SIG-M5 treated with dmso at 0.1 percent for 504 hours (cell line): ENCODE results near the gene ARHGEF25.
A peak's percentile ranks its signal among the peaks of the same experiment; 100 is the strongest.
"Not testable (repeated sequence)": the region's sequence is repeated elsewhere in the genome, so short reads cannot be mapped to it uniquely, and the experiment has no call there.

ENCODE experiments used
- DNase-seq: peaks from one replicate; lab custom pipeline; 2025; ENCODE audit not compliant: unreplicated experiment; lab: John Stamatoyannopoulos, UW

Gene ARHGEF25

DNA sequence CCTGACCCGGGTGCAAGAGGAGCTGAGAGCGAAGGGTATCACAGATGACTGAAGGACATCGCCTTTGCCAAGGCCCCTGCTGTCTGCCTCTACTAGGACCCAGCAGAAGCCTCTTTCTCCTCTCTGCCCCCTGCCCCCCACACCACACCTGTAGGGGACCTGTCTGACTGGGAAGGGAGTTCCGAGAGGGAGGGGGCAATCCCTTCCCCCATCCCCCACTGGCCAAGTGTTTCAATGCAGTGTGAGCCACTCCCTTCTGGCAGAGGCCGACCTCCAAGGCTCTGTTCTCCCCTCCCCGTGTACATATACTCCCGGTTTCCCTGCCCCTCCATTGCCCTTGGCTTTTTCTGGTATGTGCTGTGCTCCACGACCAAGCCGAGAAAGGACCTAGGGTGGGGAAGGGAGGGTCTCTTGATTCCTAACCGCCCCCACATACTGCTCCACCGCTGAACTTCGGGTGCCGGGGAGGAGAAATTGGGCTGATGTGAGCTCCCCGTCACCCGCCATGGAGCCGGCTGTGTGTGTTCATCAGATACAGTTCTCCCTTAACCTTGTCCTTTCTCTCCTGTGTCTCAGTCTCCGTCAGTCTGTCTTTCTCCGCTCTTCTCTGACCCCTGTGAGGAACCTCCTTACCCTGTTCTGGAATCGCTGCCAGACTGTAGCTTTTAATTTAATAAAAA, 2.0 kb upstream of the ARHGEF25 start:
- no peak for DNase-seq

DNA sequence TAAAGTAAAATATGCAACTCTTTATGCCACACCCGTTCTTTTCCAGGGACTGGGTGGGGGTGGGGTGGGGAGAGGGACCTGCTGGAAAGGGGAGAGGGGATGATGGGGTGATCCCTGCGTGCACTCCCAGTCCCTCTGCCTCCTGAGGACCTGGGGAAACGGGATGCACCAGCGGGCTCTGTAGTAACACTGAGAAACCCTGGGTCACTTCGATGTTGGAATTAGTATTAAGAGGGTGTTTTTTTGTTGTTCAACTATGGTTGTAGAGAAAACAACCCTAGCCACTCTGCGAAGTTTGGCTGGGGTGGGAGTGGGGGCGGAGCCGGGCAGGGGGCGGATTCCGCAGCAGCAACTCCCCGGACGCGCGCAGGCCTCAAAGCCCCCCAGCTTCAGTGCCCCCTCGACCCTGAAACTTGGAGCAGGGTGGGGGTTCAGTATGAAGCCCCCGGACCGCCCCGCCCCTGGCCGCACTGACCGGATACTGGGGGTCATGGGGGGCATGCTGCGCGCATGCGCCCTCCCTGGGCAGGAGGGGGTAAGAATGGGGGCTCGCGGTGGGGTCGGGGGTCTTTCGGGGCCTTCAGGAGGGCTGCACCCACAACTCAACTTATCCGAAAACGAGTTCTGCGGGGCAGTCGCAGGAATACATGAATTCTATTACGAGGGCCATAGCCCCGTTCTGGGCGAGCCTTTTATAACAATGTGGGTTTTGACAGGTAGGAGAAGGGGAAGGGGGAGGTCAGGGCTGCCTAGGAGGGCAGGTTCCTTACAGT, 1.3 kb upstream of the ARHGEF25 start:
- DNase-seq, result no peak

DNA sequence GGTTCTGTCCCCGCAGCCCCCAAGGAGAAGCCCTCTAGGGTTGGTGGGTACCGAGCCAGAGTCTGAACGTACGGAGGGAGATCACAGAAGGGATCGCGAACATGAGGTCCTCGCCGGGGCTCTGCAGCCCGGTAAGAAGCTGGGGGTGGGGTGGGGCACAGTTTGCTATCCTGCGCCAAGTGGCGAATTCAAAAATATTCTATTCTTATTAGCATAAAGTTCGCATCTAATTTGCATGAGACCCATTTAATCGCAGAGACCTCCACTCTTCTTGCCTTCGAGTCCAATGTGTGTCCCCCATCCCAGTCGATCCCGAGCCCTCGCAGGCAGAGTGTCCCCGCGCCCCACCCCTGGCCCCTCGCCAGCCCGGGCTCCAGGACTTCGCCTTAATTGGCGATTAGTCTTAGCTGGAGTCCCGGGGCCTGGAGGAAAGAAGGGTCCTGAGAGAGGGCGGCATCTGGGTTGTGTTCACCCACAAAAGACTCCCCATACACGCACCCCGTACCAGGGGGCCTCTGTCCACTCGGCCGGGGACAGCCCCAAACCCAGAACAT, 604 bp upstream of the ARHGEF25 start:
- no peak for DNase-seq

DNA sequence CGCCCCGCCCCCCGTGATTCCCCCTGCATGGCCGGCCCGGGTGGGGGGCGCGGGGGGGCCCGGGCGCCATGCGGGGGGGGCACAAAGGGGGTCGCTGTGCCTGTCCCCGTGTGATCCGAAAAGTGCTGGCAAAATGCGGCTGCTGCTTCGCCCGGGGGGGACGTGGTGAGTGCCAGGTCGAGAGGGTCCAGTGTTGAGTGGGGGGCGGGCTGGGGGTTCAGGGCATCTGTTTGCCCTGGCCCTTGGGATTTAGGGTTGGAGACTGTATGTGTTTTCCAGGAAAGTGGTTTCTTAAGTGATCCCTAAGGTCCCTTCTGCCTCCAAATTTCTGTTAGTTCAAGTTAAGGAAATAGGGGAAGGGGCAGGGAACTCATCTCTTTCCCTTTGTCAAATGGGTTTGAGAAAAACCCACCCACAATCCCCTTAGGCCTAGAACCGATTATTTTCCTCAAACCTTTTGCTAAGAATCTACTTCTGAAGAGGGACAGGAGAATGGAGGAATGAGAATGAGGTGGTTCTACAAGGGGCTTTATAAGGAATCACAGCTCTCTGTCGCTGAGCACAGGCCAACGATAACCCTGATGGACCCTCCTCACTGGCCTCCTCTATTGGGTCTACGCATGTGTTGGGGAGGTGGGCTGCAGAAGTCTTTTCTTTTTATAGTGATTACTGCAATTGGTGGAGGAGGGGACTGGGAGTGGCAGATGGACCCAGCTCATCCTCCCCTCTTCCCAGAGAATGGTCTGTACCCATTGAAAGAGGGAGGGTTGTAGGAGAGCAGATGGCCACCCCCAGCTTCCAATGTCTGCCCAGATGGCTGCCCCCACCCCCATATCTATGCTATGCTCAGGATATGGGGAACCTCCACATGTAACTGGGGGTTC, 834 bp downstream of the ARHGEF25 start:
- no peak for DNase-seq

DNA sequence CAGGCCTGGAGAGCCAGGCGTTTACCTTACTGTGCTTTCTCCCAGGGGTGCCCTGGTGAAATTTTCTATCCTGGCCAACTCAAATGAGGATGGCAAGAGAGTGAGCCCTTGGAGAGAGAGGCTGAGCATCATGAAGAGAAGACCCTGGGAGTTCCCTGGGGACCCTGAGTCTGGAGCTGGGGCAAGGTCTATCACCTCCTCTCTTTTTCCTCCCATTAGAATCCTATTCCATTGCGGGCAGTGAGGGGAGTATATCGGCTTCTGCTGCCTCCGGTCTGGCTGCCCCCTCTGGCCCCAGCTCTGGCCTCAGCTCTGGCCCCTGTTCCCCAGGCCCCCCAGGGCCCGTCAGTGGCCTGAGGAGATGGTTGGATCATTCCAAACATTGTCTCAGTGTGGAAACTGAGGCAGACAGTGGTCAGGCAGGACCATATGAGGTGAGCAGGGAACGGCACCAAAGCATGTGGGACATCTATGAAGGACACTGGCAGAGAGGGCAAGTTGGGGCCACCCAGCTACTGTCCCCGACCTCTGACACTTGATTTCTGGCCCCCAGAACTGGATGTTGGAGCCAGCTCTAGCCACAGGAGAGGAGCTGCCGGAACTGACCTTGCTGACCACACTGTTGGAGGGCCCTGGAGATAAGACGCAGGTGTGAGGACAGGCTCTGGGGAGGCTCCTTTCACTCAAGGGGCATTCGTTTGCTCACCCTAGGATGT, 1.6 kb downstream of the ARHGEF25 start:
- no peak for DNase-seq

DNA sequence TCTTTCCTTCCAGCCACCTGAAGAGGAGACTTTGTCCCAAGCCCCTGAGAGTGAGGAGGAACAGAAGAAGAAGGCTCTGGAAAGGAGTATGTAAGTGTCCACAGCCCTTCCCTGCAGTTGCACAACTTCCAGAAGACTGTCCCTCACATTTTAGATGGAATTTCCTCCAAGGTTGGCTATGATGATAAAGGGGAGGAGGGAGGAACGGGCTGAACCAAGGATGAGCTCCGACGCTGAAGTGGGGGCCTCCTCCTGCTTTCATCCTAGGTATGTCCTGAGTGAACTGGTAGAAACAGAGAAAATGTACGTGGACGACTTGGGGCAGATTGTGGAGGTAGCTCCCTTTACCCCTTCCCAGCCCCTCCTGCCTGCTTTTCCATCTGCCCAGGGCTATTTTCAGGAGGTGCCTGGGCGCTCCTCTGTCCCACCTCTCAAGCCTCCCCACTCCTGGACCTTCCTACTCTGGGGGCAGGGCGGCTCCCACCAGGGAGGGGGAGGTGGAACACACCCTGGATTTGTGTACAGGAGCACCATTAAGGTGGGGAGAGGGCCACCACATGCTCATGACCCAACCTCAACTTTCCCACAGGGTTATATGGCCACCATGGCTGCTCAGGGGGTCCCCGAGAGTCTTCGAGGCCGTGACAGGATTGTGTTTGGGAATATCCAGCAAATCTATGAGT, 2.3 kb downstream of the ARHGEF25 start:
- no peak for DNase-seq

DNA sequence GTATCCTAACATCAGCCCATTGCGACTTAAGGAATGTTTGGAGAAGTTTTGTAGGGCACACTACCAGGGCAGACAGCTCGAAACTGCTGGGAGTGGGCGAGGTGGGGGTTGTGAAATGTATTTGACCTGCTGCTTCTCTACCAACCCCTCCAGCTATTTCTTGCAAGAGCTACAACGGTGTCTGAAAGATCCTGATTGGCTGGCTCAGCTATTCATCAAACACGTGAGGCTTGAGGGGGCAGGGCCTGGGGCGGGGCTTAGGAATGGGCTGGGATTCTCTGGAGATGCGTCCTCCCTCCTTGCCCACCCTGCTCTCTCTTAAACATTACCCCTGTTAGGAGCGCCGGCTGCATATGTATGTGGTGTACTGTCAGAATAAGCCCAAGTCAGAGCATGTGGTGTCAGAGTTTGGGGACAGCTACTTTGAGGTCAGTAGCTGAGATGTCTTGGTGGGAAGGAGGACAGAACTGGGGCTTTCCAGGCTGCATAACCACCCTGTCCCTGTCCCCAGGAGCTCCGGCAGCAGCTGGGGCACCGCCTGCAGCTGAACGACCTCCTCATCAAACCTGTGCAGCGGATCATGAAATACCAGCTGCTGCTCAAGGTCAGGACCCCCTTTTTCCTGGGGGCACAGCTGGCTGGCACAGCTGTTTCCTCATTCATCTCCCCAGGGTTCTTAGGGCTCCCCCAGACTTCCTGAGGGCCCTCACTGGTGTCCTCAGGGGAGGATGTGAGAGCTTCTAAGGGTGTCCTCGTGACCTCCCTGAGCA, 3.1 kb downstream of the ARHGEF25 start:
- peak; percentile 51 for DNase-seq

DNA sequence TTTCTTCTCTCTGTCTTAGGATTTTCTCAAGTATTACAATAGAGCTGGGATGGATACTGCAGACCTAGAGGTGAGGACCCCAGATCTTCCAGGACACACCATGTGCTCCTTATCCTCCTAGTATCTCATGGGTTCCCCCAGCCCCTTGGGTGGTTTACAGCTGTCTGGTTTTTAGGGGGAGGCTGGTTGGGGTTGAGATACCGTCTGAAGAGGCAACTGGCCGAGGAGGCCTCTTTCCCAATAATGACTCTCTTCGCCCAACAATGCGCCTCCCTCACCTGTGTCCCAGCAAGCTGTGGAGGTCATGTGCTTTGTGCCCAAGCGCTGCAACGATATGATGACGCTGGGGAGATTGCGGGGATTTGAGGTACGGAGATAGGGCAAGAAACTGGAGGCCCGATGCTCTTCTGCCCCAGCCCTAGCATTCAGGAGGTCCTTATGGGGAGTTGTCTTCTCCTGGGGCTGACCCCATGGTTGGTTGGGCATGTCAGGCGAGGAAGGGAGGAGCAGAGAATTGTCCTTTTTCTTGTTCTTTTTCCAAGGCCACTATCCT, 3.8 kb downstream of the ARHGEF25 start:
- DNase-seq, result no peak

DNA sequence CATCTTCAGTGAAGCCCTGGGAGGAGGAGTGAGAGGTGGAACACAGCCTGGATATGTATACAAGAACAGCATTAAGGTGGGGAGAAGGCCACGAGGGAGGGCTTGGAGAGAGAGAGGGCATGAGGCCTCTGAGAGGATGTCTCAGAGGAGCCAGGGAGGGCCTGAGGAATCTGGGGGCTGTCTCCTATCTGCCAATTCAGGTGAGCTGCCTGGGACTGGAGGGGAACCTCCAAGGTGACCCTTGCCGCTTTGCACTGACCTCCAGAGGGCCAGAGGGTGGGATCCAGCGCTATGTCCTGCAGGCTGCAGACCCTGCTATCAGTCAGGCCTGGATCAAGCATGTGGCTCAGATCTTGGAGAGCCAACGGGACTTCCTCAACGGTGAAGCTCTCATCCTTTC, 4.4 kb downstream of the ARHGEF25 start:
- DNase-seq, result no peak

DNA sequence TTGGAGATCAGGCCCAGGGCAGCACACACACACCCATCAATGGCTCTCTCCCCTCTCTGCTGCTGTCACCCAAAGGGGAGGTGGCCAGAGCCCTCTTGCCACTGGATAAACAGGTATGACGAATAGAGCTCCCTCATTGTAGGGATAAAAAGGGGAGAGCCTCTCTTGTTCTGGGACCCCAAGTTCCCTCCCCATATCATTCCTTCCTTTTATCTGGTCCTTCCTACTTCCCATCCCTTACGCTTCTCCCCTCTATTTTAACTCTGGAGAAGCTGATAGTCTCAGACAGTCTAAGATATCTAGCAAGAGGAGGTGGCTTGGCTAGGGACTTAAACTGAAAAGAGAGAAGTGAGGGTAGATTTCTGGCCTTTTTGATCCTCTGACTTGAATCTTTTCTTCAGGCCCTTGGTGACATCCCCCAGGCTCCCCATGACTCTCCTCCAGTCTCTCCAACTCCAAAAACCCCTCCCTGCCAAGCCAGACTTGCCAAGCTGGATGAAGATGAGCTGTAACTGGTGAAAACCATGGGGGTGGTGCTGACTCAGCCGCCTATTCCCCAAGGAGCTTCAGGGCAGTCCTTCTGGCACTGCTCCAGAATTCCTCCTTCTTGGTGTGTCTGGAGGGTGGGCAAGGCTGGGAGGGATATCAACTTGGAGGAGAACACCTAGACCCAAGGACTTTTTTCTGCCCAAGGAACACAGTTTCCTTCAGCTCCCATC, 5.3 kb downstream of the ARHGEF25 start:
- DNase-seq, result no peak

DNA sequence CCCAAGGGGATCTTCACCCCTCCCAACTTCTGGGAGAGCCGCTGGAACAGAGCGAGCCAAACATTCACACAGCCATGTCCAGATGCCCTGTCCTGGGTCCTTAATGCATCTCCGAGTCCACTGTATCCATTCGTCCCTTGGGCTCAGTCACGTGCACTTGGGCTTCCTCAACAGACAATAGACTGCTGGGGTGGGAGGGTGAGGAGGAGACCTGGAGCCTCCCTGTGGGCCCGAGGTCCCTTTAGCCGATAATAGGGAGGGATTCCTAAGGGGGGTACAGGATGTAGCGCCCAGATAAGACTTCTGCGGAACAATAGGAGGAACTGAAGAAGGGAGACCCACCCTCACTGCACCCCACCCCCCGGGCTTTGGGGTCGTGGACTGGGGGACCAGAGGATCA, 6.7 kb downstream of the ARHGEF25 start:
- no peak for DNase-seq

DNA sequence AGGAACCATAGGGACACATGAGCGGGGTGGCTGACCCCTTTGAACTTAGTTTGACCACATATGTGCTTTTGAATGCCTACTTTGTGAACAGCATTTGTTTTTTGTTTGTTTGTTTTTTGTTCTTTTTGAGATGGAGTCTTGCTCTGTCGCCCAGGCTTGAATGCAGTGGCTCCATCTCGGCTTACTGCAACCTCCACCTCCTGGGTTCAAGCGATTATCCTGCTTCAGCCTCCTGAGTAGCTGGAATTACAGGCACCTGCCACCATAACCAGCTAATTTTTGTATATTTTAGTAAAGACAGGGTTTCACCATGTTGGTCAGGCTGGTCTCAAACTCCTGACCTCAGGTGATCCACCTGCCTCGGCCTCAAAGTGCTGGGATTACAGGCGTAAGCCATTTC, 7.2 kb downstream of the ARHGEF25 start:
- DNase-seq, result not testable (repeated sequence)

DNA sequence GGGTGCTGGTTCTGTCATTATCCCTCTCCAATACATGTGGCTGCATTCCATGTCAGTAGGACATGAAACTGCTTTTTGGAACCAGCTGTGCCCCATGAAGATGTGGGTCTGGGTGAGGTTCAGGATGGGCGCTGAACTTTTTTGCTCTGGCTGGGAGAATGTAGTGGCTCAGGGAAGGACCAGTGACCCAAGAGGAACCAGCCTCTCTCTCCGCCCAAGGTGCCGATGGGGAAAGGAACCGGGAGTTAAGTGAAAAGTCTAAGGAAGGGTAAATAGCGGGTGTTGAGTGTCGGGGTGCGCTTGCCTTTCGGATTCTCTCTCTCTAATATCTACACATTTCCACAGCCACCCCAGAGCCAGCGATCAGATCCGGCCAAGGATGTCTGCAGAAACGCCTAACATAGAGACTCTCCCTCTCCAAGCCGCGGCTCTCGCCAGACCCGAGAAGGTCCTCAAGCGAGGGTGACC, 7.8 kb downstream of the ARHGEF25 start:
- no peak for DNase-seq

DNA sequence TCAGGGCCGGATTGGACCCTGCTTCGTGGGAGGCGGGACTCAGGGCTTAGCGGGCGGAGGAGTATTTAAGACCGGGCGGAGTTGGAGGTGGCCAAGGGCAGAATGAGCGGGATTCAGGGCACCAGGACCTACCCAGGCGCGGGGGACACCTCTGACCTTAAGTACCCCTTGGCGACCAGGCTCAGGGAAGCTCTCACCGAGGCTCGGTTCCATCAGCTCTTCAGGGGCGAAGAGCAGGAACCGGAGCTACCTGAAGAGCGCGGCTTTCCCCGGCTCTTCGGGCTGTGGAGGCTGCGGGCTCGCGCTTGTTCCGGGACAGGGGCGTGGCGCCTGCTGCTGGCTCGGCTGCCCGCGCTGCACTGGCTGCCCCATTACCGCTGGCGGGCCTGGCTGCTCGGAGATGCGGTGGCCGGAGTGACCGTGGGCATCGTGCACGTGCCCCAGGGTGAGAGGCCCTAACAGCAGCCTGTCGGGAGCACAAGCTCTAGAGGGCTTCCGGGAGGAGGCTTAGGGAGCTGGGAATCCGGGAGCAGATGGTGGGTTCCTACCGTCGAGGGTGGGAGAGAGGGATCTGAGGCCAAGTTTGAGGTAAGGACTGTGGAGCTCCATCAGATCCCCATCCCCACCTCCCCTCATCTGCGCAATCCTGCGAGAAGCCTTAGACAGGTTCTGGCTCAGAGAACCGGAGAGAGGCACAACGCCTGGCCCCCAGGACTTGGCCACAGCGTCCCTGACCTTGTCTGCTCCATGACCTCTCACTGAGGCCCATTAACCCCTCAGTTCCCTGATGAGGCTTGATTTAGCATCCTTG, 8.4 kb downstream of the ARHGEF25 start:
- DNase-seq, result no peak

DNA sequence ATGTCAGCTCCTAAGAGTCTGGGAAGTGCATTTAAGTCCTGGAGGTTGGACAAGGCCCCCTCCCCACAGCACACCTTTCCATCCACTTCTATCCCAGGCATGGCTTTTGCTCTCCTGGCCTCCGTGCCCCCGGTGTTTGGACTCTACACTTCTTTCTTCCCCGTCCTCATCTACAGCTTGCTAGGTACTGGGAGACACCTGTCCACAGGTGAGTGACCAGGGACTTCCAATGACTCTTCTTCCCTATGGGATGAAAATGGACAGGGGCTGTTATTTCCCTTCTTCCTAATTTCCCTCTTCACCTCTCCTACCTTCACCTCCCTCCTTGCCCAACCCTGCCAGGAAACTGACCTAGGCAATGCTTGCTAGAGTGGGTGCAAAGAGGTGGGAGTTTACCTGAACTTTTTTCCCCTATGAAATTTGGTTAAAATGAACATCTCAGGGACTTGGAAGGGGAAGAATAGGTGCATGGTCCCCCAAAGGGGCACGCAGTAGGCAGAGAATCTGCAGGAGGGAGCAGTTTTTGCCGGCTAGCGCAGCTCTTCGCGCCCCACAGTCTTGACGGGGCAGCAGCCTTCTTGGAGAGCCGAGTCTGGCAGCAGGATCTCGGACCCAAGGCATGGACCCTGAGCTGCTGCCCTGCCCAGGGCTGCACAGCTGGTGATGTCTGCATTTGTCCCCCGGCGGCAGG, 9.2 kb downstream of the ARHGEF25 start:
- no peak for DNase-seq

DNA sequence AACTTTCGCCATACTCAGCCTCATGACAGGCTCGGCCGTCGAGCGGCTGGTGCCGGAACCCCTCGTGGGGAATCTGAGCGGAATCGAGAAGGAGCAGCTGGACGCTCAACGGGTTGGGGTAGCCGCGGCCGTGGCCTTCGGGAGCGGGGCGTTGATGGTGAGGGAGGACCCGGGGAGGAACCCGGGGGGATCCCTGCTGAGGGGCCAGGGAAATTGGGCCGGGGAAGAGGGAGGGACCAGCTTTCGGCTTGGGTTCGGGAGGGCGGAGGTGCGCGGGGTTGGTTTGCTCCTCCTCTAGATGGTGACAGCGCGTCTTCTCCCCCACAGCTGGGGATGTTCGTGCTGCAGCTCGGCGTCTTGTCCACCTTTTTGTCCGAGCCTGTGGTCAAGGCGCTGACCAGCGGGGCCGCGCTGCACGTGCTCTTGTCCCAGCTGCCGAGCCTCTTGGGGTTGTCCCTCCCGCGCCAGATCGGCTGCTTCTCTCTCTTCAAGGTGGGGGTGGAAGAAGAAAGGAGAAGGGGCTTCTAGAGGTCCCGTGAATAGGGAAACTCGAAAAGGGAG, 9.8 kb downstream of the ARHGEF25 start:
- peak; percentile 18 for DNase-seq
